IPS-NIHi11 (cell line): Measurements from ENCODE around the gene PRKAR1B.

Experiments used
- DNase-seq: peaks from one replicate; pipeline ENCODE4 v3.0.0; 2012; ENCODE audit warnings: mixed read lengths, low spot score

Gene PRKAR1B

DNA sequence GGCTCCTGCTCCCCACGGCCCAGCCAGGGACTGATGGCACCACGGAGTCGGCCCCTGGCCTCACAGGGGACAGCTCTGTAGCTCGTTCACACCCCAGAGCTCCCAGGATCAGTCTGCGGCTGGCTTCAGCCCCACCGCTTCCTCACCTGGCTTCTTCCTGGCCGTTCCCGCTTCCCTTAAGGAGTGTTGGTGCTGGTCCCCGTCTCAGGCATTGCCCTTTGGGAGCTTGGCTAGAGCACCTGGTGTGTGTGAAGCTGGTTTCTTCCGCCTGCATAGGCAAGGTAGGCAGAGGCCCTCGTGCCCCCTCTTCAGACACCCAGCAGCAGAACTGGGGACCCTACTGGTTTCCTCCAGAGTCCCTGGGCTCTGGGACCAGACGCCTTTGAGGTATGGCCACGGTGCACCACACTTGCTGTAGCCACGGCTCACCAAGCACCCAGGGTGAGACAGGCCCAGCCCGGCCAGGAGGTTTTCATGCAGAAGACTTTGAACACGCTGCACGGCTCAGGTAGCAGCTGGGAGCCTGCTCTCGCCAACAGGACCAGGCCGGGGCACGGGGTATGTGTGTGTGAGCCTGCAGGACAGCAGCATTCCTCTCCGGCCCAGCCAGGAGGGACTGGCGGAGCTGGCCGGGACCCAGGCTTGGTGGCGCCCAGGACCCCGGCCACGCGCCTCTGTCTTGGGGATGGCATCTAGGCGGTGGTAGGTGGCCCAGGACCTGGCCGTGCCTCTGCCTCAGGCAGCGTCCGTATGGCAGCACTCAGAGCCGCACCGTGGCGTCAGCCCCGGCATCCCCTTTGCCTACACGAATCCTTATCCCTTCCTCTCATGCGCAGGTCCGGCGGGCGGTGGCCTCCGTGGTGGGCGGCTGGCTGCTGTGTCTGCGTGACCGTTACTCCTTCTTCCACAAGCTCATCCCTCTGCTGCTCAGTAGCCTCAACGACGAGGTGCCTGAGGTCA, 13.2 kb upstream of the PRKAR1B start:
- DNase-seq, result no peak

DNA sequence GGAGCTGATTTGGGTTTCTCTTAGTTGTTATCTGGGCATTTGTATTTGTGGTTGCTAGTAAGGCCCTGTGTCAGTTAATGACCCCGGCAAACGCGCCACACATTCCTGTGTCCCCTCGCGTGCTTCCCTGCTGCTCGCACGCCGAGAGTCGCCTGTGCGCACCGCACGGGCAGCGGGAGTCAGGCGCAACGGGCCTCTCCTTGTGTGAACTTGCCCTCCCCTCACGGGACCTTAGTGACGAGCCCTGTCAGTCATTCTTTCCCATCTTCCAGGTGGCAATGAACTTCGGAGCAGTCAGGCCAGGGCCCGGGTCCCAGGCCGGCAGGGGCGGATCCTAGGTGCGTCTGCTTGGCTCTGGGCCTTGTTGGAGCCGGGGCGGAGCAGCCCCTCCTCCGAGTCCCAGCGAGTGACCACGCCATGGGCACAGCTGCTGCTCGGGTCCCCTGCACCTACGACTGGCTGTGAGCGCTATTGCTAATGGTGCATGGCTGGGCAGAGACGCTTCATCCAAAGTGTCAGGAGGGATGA, 12.4 kb upstream of the PRKAR1B start:
- DNase-seq, result no peak

DNA sequence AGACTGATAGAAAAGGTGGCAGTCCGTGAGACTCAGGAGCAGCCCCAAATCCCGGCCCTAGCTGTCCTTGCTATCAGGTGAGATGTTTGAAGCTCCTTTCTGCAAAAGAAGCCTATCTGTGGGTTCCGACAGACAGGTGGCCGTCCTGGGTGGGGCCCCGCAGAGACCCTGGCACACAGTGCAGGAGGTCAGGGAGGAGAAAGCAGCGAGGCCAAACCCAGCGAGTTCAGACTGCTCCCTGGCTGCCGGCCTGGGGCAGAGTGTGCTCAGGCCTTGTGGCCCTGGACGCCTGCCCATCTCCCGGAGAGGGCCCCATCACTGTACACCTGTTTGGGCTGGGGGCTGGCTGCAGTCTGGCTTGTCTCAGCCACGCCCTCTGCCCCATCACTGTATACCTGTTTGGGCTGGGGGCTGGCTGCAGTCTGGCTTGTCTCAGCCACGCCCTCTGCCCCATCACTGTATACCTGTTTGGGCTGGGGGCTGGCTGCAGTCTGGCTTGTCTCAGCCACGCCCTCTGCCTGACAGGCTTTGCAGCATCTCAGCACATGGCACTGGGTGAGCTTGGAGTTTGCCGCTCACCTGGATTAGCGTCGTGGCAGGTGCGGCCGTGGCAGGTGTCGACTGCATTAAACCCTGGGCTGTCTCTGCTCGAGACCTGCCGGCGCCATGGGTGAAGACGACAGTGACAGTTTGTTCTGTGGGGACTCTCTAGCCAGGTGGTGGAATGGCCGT, 11.8 kb upstream of the PRKAR1B start:
- no peak for DNase-seq

DNA sequence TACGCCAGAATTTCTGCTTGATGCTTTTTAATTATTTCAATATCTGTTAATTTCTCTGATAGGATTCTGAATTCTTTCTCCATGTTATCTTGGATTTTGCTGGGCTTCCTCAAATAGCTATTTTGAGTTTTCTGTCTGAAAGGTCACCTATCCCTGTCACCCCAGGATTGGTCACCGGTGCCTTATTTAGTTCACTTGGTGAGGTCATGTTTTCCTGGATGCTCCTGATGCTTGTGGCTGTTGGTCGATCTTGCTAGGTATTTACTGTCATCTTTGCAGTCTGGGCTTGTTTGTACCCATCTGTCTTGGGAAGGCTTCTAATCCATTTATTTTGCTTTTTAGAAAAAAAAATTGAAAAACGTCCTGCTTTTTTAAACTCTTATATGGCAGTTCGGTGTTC, 11.2 kb upstream of the PRKAR1B start:
- no peak for DNase-seq

DNA sequence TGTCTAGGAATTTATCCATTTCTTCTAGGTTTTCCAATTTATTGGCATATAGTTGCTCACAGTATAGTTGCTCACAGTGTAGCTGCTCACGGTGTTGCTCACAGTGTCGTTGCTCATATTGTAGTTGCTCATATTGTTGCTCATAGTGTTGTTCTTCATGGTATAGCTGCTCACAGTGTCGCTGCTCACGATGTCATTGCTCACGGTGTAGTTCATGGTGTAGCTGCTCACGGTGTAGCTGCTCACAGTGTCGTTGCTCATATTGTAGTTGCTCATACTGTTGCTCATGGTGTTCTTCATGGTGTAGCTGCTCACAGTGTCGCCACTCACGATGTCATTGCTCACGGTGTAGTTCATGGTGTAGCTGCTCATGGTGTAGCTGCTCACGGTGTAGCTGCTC, 7.7 kb upstream of the PRKAR1B start:
- no peak for DNase-seq

DNA sequence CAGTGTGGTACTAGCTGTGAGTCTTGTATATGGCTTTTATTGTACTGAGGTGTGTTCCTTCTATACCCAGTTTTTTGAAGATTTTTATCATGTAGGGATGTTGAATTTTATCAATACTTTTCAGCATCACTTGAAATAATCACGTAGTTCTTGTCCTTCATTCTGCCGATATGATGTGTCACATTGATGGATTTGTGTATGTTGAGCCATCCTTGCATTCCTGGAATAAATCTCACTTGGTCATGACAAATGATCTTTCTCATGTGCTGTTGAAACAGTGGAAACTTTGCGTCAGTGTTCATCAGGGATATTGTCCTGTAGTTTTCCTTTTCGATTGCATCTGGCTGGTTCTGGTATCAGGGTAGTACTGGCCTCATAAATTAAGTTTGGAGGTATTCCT, 7.1 kb upstream of the PRKAR1B start:
- DNase-seq, result no peak

DNA sequence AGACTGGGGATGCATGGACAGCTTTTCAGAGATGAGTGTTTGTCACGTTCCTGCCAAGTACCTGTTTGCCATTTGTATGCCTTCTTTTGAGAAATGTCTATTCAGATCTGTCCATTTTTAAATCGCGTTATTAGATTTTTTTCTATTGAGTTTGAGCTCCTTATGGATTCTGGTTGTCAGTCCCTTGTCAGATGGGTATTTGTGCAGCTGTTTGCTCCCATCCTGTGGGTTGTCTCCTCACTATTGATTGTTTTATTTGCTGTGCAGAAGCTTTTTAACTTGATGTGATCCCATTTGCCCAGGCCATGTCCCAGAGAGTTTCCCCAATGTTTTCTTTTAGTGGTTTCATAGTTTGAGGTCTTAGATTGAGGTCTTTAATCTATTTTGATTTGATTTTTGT, 5.5 kb upstream of the PRKAR1B start:
- no peak for DNase-seq

DNA sequence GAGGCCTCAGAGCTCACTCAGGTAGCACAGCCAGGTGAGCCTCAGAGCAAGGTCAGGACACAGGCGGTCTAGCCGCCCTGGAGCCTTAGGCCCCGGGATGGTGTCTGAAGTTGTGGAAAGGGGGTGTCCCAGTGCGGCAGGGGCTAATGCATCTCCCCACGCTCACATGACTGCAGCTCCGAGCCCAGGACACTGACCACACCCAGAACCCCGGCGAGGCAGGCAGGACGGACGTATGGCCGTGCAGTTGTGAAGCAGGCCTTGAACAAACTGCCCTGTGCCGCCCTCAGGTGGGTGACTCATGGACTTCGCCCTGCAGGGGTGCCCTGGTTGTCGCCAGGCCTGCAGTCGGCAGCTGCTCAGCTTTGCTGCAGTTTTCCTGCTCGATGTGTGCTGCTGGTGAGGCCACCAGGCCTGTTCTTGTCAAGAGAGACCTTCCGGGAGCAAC, 5.0 kb upstream of the PRKAR1B start:
- DNase-seq, result peak; percentile 83

DNA sequence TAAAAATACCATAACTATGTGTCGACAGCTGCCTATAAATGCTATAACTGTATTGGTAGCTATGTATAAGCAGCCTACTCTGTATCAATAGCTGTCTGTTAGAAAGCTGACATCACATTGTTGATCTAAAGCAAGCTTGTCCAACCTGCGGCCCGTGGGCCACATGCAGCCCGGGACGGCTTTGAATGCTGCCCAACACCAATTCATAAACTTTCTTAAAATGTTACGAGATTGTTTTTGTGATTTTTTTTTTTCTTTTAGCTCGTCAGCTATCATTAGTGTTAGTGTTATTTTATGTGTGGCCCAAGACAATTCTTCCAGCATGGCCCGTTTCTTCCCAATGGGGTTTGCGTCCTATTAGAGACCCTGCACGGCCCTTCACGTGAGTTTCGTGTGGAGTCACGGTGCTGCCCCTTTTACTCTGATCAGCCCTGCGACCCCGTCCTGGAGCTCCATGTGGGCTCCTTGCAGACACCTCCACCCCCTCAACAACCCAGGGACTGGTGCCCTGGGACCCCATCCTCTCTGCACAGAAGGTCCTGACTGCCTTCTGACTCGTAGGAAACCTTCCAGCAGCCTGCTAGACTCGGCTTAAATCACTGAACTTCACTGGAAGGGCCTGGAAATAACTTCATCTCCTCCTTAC, 4.5 kb upstream of the PRKAR1B start:
- DNase-seq, result no peak

DNA sequence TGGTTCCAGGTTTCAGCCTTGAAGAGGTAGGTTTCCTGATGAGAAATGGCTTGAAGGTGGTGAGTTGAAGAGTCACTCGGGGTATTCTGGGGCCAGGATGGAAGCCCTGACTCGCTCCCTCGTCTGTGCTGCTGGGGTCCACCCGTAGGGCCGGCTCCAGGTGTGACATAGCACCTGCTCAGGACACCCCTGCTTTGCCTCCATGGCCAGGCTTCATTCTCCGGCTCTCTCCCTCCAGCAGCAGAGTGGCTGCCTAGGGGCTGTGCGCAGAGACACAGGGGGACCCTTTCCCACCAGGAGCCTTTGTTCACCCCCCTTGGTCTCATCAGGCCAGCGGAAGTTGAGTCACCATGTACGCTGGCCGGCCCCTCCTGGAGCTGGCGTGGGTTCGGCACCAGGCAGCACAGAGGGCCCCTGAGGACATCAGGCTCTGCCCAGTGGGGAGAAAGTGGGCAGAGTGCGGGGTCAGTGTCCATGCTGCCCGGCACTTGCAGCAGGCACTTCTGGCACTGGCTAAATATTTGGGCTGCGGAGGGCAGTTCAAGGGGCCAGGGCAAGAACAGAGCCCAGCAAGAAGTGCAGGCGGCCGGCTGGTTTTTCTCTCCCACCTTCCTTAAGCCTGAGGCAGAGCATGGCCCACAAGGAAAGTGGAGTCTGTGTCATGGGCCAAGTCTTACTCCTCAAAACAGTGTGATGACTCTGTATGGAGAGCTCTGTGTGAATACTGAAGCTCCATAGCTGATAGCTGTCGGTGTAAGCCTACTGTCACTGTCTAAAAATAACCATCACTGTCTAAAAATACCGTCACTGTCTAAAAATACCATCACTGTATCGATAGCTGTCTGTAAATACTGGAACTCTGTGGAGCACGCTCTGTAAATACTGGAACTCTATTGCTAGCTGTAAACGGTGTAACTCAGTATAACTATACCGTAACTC, 3.7 kb upstream of the PRKAR1B start:
- no peak for DNase-seq

DNA sequence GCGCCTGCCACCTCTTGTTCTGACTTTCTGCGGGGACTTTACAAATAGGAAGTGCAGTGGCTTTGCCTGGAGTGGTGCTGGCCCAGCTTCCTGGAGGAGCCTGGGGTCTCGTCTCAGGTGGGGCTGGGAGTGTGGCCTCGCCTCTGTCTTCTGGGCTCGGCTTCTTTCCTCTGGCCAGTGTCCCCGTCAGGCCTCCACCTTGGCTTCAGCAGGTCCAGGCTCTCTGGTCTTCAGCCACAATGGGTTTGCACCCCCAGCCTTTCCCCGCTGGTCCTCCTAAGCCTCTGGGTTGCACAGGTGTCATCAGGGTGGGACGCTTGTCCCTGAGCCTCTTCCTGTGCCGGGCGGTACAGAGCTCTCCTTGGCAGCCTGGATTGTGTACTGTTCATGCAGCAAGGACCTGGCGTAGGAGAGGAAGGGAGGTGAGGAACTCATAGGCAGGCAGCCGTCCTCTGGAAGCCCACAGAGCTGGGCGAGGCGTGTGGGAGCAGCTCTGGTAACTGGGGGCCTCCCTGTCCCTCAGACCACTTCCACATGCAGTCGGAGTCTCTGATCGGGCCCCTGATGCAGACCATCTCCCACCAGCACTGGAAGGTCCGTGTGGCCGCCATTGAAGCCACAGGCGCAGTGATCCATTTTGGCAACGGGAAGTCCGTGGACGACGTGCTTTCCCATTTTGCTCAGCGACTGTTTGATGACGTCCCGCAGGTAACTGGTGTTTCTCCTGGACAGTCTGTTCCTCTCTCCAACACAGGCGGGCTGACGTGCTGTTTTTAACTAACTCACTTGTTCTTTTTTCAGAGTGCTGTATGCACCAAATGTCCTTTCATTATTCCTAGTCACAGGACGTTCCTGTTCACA, 2.3 kb upstream of the PRKAR1B start:
- DNase-seq, result no peak

DNA sequence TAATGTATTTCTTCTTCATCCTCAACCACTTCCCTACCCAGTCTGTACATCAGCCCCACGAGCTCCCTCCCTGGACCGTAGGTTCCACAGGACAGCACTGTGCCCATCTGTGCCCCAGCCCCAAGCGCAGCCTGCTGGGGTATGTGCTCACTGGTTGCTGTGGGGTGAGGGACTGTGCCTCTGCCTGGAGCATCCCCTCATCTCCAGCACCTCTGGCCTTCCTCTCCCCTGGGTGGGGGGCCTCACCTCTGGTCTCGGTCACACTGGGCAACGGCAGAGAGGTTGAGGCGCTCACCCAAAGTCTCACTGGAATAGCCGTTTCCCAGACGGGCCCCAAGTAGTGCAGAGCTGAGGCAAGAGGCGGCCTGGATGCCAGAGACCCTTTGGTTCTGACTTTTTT, 1.5 kb upstream of the PRKAR1B start:
- DNase-seq, result no peak

DNA sequence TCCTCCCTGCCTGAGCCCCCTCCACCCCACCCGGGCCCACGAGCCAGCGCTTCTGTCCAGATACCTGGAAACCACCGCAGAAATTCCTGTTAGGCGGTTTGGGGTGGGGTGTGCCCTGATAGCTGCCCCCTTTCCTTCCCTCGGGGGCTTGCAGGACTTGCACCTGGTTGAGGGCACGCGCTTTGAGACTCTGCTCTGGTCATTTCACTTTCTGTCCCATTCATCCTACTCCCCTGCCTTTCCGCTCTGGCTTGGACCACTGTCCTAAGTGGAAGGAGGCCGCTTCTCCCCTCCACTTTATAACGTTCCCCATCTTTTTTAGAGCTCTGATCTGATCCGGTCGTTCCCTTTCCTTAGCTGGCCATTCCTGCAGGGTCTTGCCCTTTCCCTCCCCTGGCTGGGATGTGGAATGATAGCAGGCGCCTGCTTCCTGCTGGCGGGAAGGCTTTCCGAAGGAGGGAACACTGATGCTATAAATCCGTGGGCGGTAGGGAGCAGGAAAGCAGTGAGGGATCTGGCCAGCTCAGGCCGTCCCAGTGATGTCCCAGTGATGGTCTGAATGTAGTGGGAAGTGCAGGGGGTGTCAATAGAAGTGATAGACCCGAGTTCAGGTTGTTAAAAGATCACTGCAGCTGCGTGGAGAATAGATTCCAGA, 852 bp upstream of the PRKAR1B start:
- DNase-seq, result no peak

DNA sequence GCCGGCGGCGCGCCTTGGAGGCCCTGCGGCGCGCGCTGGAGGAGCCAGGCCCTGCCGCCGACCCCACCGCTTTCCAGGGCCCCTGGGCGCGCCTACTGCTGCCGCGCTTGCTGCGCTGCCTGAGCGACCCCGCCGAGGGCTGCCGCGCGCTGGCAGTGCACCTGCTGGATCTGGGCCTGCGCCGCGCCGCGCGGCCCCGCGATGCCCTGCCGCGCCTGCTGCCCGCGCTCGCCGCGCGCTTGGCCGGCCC, 302 bp downstream of the PRKAR1B start:
- peak; percentile 69 for DNase-seq

DNA sequence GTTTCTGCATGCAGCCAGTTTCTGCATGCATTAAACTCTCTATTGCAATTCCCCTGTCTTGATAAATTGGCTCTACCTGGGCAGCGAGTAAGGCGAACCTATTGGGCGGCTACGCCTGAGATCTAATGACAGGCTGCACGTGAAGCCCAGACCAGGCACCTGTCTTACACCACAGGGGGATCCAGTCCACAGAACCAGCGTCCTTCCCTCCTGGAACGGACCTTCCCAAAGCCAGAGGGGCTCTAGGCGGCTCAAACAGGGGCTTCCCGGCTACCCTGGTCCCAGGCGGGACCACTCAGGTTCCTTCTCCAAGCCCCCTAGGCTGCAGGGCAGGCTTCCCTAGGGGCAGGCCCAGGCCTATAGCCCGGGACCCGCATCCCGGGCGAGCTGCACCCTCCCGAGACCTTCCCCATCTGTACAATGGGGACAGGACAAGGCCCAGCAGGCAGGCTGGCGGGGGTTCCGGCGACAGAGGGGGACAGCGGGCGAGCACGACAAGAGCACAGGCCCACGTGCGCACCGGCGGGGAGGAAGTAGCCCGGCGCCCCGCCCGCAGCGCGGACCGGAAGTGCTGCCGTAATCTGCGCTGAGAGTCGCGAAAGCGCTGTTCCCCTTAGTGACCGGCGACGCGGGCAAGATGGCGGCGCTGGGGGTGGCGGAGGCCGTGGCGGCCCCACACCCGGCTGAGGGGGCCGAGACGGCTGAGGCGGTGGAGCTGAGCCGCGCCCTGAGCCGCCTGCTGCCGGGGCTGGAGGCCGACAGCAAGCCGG, 812 bp downstream of the PRKAR1B start, which contains the start of gene DNAAF5:
DNAAF5 (plus strand) TSS at position 616 of the 770 bp plus-strand sequence; CDS start at position 638, 22 bp downstream.
- peak; percentile 98 for DNase-seq

DNA sequence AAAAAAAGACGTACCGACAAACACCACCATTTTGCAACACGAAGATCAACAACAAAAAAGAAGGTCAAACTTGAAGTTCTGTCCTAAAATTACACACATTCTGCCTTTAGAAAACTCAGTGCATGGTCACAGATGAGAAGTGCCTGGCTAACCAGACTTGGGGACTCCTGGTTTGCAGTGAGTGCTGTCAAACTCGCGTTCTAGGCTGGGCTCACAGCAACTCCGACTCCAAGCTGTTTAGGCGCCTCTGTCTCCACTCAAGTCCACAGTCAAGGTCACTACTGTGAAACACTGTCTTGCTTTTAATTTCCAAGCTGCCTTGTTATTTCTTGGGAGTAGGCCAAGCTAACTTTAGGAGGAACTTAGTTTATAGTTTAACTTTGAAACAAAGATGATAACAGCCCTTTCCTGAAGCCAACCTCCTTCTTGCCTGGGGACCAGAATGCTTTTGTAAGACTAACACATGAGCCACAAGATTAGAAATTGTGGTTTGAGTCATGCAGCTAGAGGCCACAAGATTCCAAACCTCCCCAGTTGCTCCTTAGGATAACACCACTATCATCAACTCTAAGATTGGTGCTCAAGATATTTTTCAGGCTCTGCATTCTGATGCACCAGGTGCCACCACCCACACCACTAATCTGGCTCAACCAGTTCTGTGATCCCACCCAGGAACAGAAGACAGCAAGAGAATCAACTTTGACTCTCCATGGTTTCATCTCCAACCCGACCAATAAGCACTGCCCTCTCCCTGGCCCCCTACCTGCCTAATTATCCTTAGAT, 1.7 kb downstream of the PRKAR1B start:
- no peak for DNase-seq

DNA sequence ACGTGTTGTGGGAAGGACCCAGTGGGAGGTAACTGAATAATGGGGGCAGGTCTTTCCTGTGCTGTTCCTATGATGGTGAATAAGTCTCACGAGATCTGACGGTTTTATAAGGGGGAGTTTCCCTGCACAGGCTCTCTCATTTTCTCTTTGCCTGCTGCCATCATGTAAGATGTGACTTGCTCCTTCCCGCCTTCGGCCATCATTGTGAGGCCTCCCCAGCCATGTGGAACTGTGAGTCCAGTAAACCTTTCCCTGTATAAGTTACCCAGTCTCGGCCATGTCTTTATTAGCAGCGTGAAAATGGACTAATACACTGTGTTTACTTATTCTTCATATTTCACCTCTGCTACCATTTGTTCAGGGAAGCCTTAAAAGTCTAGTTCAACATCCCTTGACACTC, 2.8 kb downstream of the PRKAR1B start:
- no peak for DNase-seq

DNA sequence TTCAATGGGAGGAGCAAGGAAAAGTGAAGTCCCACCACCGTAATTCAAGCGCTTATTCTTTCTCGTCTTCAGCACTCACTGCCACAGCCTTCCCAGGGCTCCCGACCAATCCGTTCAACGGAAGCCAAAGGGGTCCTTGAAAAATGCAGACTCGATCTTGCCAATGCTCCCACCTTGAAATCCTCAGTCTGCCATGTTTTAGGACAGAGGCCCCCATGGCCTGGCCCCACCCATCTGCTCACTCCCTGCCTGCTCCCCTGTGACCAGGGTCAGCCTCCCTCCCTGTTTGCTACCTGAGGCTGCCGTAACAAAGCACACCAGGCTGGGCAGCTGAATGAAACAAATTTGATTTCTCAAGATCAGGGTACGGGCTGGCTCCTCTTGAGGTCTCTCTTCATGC, 3.5 kb downstream of the PRKAR1B start:
- no peak for DNase-seq
